Measurements from ENCODE around the gene DDX4. TPM values are rescaled to one million over a fixed set of nuclear protein-coding genes. Genes with fewer than 3 reads are reported as not detected.

Gene DDX4
- total RNA-seq, 1 donor: under 0.01 TPM

GRCh38 chr5:55742778-55743177 lies 4.9 kb downstream of the DDX4 start:
- TF ChIP-seq CTCF (IDR thresholded peaks at IDR 0.05; ENCODE audit: extremely low read depth, low read depth, low read length): no peak
- Histone ChIP-seq H3K36me3 (ENCODE audit: insufficient read depth, low read length) (no peaks in the 10 kb centered on the region), H4K20me1 (ENCODE audit: insufficient read depth, low read length) (no peaks in the 10 kb centered on the region), H3K9me3 (ENCODE audit: low read depth, low read length) (no peaks in the 10 kb centered on the region), H2AFZ (ENCODE audit: low read length) (no peak overlapping the region), H3K27me3 (ENCODE audit: insufficient read depth, low read length) (peaks cover 21% of the 10 kb centered on the region), H3K4me1 (ENCODE audit: insufficient read depth, low read length) (no peaks in the 10 kb centered on the region), H3K27ac (ENCODE audit: low read depth, low read length) (no peak overlapping the region), H3K79me2 (ENCODE audit: insufficient read depth, low read length) (no peaks in the 10 kb centered on the region), H3K4me3 (ENCODE audit: insufficient read depth, low read length) (no peak overlapping the region), H3K4me2 (ENCODE audit: insufficient read depth, low read length) (no peak overlapping the region)
- DNase-seq (ENCODE audit: insufficient read length, low spot score, missing footprints): no peak

GRCh38 chr5:55747778-55748318 lies 10.0 kb downstream of the DDX4 start:
- no peak overlapping the region for H3K27ac ChIP-seq (ENCODE audit: low read depth, low read length)
- no peak for TF ChIP-seq CTCF (IDR thresholded peaks at IDR 0.05; ENCODE audit: extremely low read depth, low read depth, low read length)
- no peak overlapping the region for H3K4me3 ChIP-seq (ENCODE audit: insufficient read depth, low read length)
- no peaks in the 10 kb centered on the region for H3K9me3 ChIP-seq (ENCODE audit: low read depth, low read length)
- no peak overlapping the region for H2AFZ ChIP-seq (ENCODE audit: low read length)
- no peaks in the 10 kb centered on the region for H4K20me1 ChIP-seq (ENCODE audit: insufficient read depth, low read length)
- H3K4me2 ChIP-seq (ENCODE audit: insufficient read depth, low read length): no peak overlapping the region
- H3K36me3 ChIP-seq (ENCODE audit: insufficient read depth, low read length): no peaks in the 10 kb centered on the region
- no peaks in the 10 kb centered on the region for H3K4me1 ChIP-seq (ENCODE audit: insufficient read depth, low read length)
- peaks cover 14% of the 10 kb centered on the region for H3K27me3 ChIP-seq (ENCODE audit: insufficient read depth, low read length)
- no peak for DNase-seq (ENCODE audit: insufficient read length, low spot score, missing footprints)
- H3K79me2 ChIP-seq (ENCODE audit: insufficient read depth, low read length): no peaks in the 10 kb centered on the region

- Histone ChIP-seq H4K20me1 (ENCODE audit: insufficient read depth, low read length) (no peaks in the 10 kb centered on the region), H3K4me3 (ENCODE audit: insufficient read depth, low read length) (no peak overlapping the region), H3K36me3 (ENCODE audit: insufficient read depth, low read length) (no peaks in the 10 kb centered on the region), H3K9me3 (ENCODE audit: low read depth, low read length) (no peaks in the 10 kb centered on the region), H3K79me2 (ENCODE audit: insufficient read depth, low read length) (no peaks in the 10 kb centered on the region), H3K27me3 (ENCODE audit: insufficient read depth, low read length) (peaks cover 6% of the 10 kb centered on the region), H3K27ac (ENCODE audit: low read depth, low read length) (no peak overlapping the region), H3K4me2 (ENCODE audit: insufficient read depth, low read length) (no peak overlapping the region), H2AFZ (ENCODE audit: low read length) (no peak overlapping the region), H3K4me1 (ENCODE audit: insufficient read depth, low read length) (no peaks in the 10 kb centered on the region)
- DNase-seq (ENCODE audit: insufficient read length, low spot score, missing footprints): no peak
- TF ChIP-seq CTCF (IDR thresholded peaks at IDR 0.05; ENCODE audit: extremely low read depth, low read depth, low read length): no peak
These were observed 11.5 kb downstream of the DDX4 start for GRCh38 chr5:55749387-55749786.

- H3K36me3 ChIP-seq (ENCODE audit: insufficient read depth, low read length): no peaks in the 10 kb centered on the region
- H3K9me3 ChIP-seq (ENCODE audit: low read depth, low read length): no peaks in the 10 kb centered on the region
- no peak for TF ChIP-seq CTCF (IDR thresholded peaks at IDR 0.05; ENCODE audit: extremely low read depth, low read depth, low read length)
- no peak overlapping the region for H3K4me3 ChIP-seq (ENCODE audit: insufficient read depth, low read length)
- no peaks in the 10 kb centered on the region for H3K79me2 ChIP-seq (ENCODE audit: insufficient read depth, low read length)
- no peak overlapping the region for H3K27ac ChIP-seq (ENCODE audit: low read depth, low read length)
- DNase-seq (ENCODE audit: insufficient read length, low spot score, missing footprints): no peak
- no peak overlapping the region for H2AFZ ChIP-seq (ENCODE audit: low read length)
- H3K4me1 ChIP-seq (ENCODE audit: insufficient read depth, low read length): no peaks in the 10 kb centered on the region
- H4K20me1 ChIP-seq (ENCODE audit: insufficient read depth, low read length): no peaks in the 10 kb centered on the region
- peaks cover 4% of the 10 kb centered on the region for H3K27me3 ChIP-seq (ENCODE audit: insufficient read depth, low read length)
- no peak overlapping the region for H3K4me2 ChIP-seq (ENCODE audit: insufficient read depth, low read length)
These were observed 12.2 kb downstream of the DDX4 start for GRCh38 chr5:55750063-55750462.

All from osteoblast (primary cell).